Measurements from ENCODE around the gene RIOX2. TPM values are rescaled to one million over a fixed set of nuclear protein-coding genes. Genes with fewer than 3 reads are reported as not detected.
A peak's percentile ranks its signal among the peaks of the same experiment; 100 is the strongest.

Gene RIOX2
- 51.8 and 73.9 TPM in 2 replicates for total RNA-seq (2022)
- Bru-seq, nascent RNA = percentile 87 among the genes with signal in this experiment
- percentile 84 among the genes with signal in this experiment for BruChase-seq, experiment 1, labeled RNA remaining after a 6-hour chase
- BruChase-seq, experiment 2, labeled RNA remaining after a 2-hour chase = percentile 84 among the genes with signal in this experiment
- long read RNA-seq, full-length matches to known transcripts = 112 of 160 reads
- long read RNA-seq, partial matches to known transcripts = 21 of 160 reads
- long read RNA-seq, other reads (novel, unspliced or antisense) = 27 of 160 reads

- Mint-ChIP-seq H3K9me3 (ENCODE audit: unreplicated experiment) (no peaks in the 10 kb centered on the region), H3K27me3 (ENCODE audit: insufficient read depth, unreplicated experiment) (no peaks in the 10 kb centered on the region), H3K36me3 (ENCODE audit: insufficient read depth, unreplicated experiment) (peaks cover 15% of the 10 kb centered on the region), H3K4me1 (ENCODE audit: insufficient read depth, unreplicated experiment) (peaks cover 25% of the 10 kb centered on the region), H3K27ac (ENCODE audit: low read depth, unreplicated experiment) (peak within 1 kb of the TSS; percentile 25), H3K4me3 (ENCODE audit: unreplicated experiment) (peak within 1 kb of the TSS; percentile 77)
- ChIA-PET CTCF (interaction anchor here (0.7 to 4.0 kb wide), 7 partner anchors 24 to 179 kb away, joined by 3 to 40 read pairs (median 3); no protein-coding TSS in a partner anchor), POLR2A (interaction anchor here (0.7 to 3.1 kb wide), 10 partner anchors 11 to 541 kb away, joined by 3 to 23 read pairs (median 4); partner anchors contain the start of gene CRYBG3)
- BruUV-seq (replicated peaks) = TSS peak; percentile 46
- no peak for TF ChIP-seq CTCF (IDR thresholded peaks at IDR 0.05; ENCODE audit: unreplicated experiment)
- DNase-seq (ENCODE audit: unreplicated experiment) = peak; percentile 69
- intact Hi-C loops (cut with micrococcal nuclease) = loop anchor here (1.0 to 2.0 kb wide), 2 partner anchors 51 to 150 kb away; partner anchors contain the start of gene CRYBG3
Observed at GRCh38 chr3:97971679-97972567, at the start of gene RIOX2. Gene RIOX2, minus strand, starts transcription at chr3:97972431. Its CDS starts 4,838 bp downstream, at chr3:97967593.

GRCh38 chr3:98020412-98020811, 48.2 kb upstream of the RIOX2 start:
- no peak overlapping the region for H3K4me3 Mint-ChIP-seq (ENCODE audit: unreplicated experiment)
- intact Hi-C loops (cut with micrococcal nuclease) = loop anchor here (5.0 to 10.0 kb wide), 3 partner anchors 78 to 1156 kb away; no protein-coding TSS in a partner anchor
- no peaks in the 10 kb centered on the region for H3K27me3 Mint-ChIP-seq (ENCODE audit: insufficient read depth, unreplicated experiment)
- no peaks in the 10 kb centered on the region for H3K36me3 Mint-ChIP-seq (ENCODE audit: insufficient read depth, unreplicated experiment)
- peaks cover 5% of the 10 kb centered on the region for H3K4me1 Mint-ChIP-seq (ENCODE audit: insufficient read depth, unreplicated experiment)
- no TSS peak for BruUV-seq (replicated peaks)
- TF ChIP-seq CTCF (IDR thresholded peaks at IDR 0.05; ENCODE audit: unreplicated experiment) = no peak
- ChIA-PET POLR2A (interaction anchor here (2.3 kb wide), 1 partner anchor 198 kb away, joined by 14 read pairs; the partner anchor contains the start of gene CRYBG3), CTCF (interaction anchor here (0.6 to 6.0 kb wide), 8 partner anchors 19 to 1206 kb away, joined by 3 to 84 read pairs (median 14); no protein-coding TSS in a partner anchor)
- DNase-seq (ENCODE audit: unreplicated experiment) = no peak
- H3K9me3 Mint-ChIP-seq (ENCODE audit: unreplicated experiment) = no peaks in the 10 kb centered on the region
- no peak overlapping the region for H3K27ac Mint-ChIP-seq (ENCODE audit: low read depth, unreplicated experiment)

GRCh38 chr3:98018301-98018700, 46.1 kb upstream of the RIOX2 start:
- TF ChIP-seq CTCF (IDR thresholded peaks at IDR 0.05; ENCODE audit: unreplicated experiment) = no peak
- Mint-ChIP-seq H3K4me1 (ENCODE audit: insufficient read depth, unreplicated experiment) (peaks cover 9% of the 10 kb centered on the region), H3K36me3 (ENCODE audit: insufficient read depth, unreplicated experiment) (no peaks in the 10 kb centered on the region), H3K4me3 (ENCODE audit: unreplicated experiment) (no peak overlapping the region), H3K9me3 (ENCODE audit: unreplicated experiment) (no peaks in the 10 kb centered on the region), H3K27ac (ENCODE audit: low read depth, unreplicated experiment) (no peak overlapping the region), H3K27me3 (ENCODE audit: insufficient read depth, unreplicated experiment) (no peaks in the 10 kb centered on the region)
- ChIA-PET POLR2A (no interaction called here), CTCF (interaction anchor here (0.9 kb wide), 1 partner anchor 253 kb away, joined by 5 read pairs; the partner anchor contains the start of gene ARL6)
- intact Hi-C loops (cut with micrococcal nuclease) = no loop called here
- no peak for DNase-seq (ENCODE audit: unreplicated experiment)
- no TSS peak for BruUV-seq (replicated peaks)

GRCh38 chr3:98014268-98014585, 42.0 kb upstream of the RIOX2 start:
- TF ChIP-seq CTCF (IDR thresholded peaks at IDR 0.05; ENCODE audit: unreplicated experiment) = no peak
- H3K36me3 Mint-ChIP-seq (ENCODE audit: insufficient read depth, unreplicated experiment) = no peaks in the 10 kb centered on the region
- no TSS peak for BruUV-seq (replicated peaks)
- ChIA-PET CTCF (interaction anchor here (0.6 to 6.1 kb wide), 6 partner anchors 9 to 235 kb away, joined by 3 to 62 read pairs (median 4); partner anchors contain the start of gene CRYBG3), POLR2A (interaction anchor here (1.0 to 3.2 kb wide), 7 partner anchors 8 to 288 kb away, joined by 3 to 21 read pairs (median 4); no protein-coding TSS in a partner anchor)
- no peak overlapping the region for H3K27ac Mint-ChIP-seq (ENCODE audit: low read depth, unreplicated experiment)
- H3K4me3 Mint-ChIP-seq (ENCODE audit: unreplicated experiment) = no peak overlapping the region
- peaks cover 11% of the 10 kb centered on the region for H3K4me1 Mint-ChIP-seq (ENCODE audit: insufficient read depth, unreplicated experiment)
- no peaks in the 10 kb centered on the region for H3K27me3 Mint-ChIP-seq (ENCODE audit: insufficient read depth, unreplicated experiment)
- intact Hi-C loops (cut with micrococcal nuclease) = no loop called here
- no peaks in the 10 kb centered on the region for H3K9me3 Mint-ChIP-seq (ENCODE audit: unreplicated experiment)
- no peak for DNase-seq (ENCODE audit: unreplicated experiment)
